Panc1 (cell line): ENCODE data around the gene TBC1D25. TPM values are rescaled to one million over a fixed set of nuclear protein-coding genes. Genes with fewer than 3 reads are reported as not detected.

Experiments
- ATAC-seq: fragments of 200-7000 bp; cut with Tn5 transposase; 2 replicates; pipeline ENCODE4 v1.9.1; 2020; ENCODE audit warnings: mild to moderate bottlenecking, moderate library complexity
- BruUV-seq: library from RNA; stranded (reverse); fragments of 400-500 nt; replicated peaks from 2 replicates; lab custom pipeline; 2021; lab: Mats Ljungman, UMichigan
- CTCF ChIA-PET: fragments of 300-600 bp; sonication (Branson Sonifier 250); formaldehyde crosslinking; loops from one replicate; lab custom pipeline; 2022; ENCODE audit warnings: antibody characterized with exemption; lab: Charles Lee
- POLR2A ChIA-PET: fragments of 300-600 bp; sonication (Branson Sonifier 250); formaldehyde crosslinking; loops from one replicate; lab custom pipeline; 2022; ENCODE audit warnings: antibody characterized with exemption; lab: Charles Lee
- DNase-seq: peaks from one replicate; pipeline ENCODE4 v3.0.0-alpha.2; 2010; ENCODE audit warnings: low read depth, low spot score
- H3K27ac ChIP-seq: 2 replicates; pipeline ENCODE4 v1.5.1; 2011; ENCODE audit warnings: mild to moderate bottlenecking, low read length, inconsistent platforms
- H3K27me3 ChIP-seq: fragments of 200-500 bp; sonication (Bioruptor generic); 2 replicates; pipeline ENCODE4 v1.6.0; 2014; ENCODE audit warnings: low read length, inconsistent platforms; ENCODE audit not compliant: control insufficient read depth, insufficient read depth
- H3K36me3 ChIP-seq: fragments of 200-500 bp; sonication (Bioruptor generic); 2 replicates; pipeline ENCODE4 v1.5.1; 2014; ENCODE audit warnings: inconsistent platforms, mild to moderate bottlenecking, low read length, moderate library complexity; ENCODE audit not compliant: control insufficient read depth, insufficient read depth
- H3K4me1 ChIP-seq: 2 replicates; pipeline ENCODE4 v1.5.1; 2011; ENCODE audit warnings: inconsistent platforms, mild to moderate bottlenecking, low read length, moderate library complexity; ENCODE audit not compliant: control insufficient read depth, insufficient read depth
- H3K4me3 ChIP-seq, 2 experiments: 2 replicates each; pipeline ENCODE4 v1.5.1; 2011 to 2012; ENCODE audit warnings: low read depth in 2 of 2, low read length in 2 of 2, mild to moderate bottlenecking in 2 of 2, inconsistent platforms in 1 of 2, moderate library complexity in 1 of 2
- H3K9me3 ChIP-seq: fragments of 200-500 bp; sonication (Bioruptor generic); 2 replicates; pipeline ENCODE4 v1.5.1; 2014; ENCODE audit warnings: low read depth, mild to moderate bottlenecking, inconsistent platforms, low read length, moderate library complexity; ENCODE audit not compliant: control insufficient read depth, insufficient read depth
- POLR2AphosphoS5 ChIP-seq: IDR thresholded peaks from 2 replicates; pipeline ENCODE4 v1.6.1; 2012; ENCODE audit warnings: mild to moderate bottlenecking, low read depth, low read length, moderate library complexity
- SIN3A ChIP-seq: IDR thresholded peaks from 2 replicates; pipeline ENCODE4 v1.6.1; 2012; ENCODE audit warnings: low read depth, mild to moderate bottlenecking, low read length, moderate library complexity, borderline replicate concordance; ENCODE audit not compliant: insufficient read depth
- TCF7L2 ChIP-seq: IDR thresholded peaks from 2 replicates; pipeline ENCODE4 v1.6.1; 2011; ENCODE audit warnings: mild to moderate bottlenecking, low read depth, low read length, inconsistent platforms
- in situ Hi-C: cut with HindIII; loops from 2 replicates; pipeline ENCODE4 v1.10.0; 2016; ENCODE audit warnings: low sequenced_read_pairs, low pct_unique_long_range_greater_than_20kb
- intact Hi-C: fragments of 100-400 bp; cut with micrococcal nuclease; formaldehyde crosslinking; loops from one replicate; pipeline ENCODE4 v1.10.0; 2022; ENCODE audit not compliant: unreplicated experiment
- total RNA-seq: library from RNA; stranded (reverse); gene quantifications from one replicate; pipeline ENCODE4 v1.2.1, GENCODE V29; 2021; ENCODE audit not compliant: unreplicated experiment
- TF ChIP-seq, protein P1 (sequence below): fragments of 450-650 bp; IDR thresholded peaks from 2 replicates; pipeline ENCODE4 v1.5.1; 2017; ENCODE audit warnings: mild to moderate bottlenecking
- TF ChIP-seq, protein P2 (sequence below), 2 experiments: IDR thresholded peaks; 2 replicates each; pipeline ENCODE4 v1.6.1; 2011 to 2012; ENCODE audit warnings: low read depth in 2 of 2, control low read depth in 1 of 2, low read length in 1 of 2, mild to moderate bottlenecking in 1 of 2, moderate library complexity in 1 of 2; ENCODE audit not compliant: insufficient read depth in 1 of 2

TBC1D25 gene
- total RNA-seq, 1 experiment from 2014 or later, result 29.4 TPM

GRCh38 chrX:48573690-48574269 lies 34.3 kb downstream of the TBC1D25 start:
- TF ChIP-seq POLR2AphosphoS5 (no peak), TCF7L2 (no peak), SIN3A (no peak)
- TF ChIP-seq, protein P1, sequence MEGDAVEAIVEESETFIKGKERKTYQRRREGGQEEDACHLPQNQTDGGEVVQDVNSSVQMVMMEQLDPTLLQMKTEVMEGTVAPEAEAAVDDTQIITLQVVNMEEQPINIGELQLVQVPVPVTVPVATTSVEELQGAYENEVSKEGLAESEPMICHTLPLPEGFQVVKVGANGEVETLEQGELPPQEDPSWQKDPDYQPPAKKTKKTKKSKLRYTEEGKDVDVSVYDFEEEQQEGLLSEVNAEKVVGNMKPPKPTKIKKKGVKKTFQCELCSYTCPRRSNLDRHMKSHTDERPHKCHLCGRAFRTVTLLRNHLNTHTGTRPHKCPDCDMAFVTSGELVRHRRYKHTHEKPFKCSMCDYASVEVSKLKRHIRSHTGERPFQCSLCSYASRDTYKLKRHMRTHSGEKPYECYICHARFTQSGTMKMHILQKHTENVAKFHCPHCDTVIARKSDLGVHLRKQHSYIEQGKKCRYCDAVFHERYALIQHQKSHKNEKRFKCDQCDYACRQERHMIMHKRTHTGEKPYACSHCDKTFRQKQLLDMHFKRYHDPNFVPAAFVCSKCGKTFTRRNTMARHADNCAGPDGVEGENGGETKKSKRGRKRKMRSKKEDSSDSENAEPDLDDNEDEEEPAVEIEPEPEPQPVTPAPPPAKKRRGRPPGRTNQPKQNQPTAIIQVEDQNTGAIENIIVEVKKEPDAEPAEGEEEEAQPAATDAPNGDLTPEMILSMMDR, result no peak
- TF ChIP-seq, protein P2, sequence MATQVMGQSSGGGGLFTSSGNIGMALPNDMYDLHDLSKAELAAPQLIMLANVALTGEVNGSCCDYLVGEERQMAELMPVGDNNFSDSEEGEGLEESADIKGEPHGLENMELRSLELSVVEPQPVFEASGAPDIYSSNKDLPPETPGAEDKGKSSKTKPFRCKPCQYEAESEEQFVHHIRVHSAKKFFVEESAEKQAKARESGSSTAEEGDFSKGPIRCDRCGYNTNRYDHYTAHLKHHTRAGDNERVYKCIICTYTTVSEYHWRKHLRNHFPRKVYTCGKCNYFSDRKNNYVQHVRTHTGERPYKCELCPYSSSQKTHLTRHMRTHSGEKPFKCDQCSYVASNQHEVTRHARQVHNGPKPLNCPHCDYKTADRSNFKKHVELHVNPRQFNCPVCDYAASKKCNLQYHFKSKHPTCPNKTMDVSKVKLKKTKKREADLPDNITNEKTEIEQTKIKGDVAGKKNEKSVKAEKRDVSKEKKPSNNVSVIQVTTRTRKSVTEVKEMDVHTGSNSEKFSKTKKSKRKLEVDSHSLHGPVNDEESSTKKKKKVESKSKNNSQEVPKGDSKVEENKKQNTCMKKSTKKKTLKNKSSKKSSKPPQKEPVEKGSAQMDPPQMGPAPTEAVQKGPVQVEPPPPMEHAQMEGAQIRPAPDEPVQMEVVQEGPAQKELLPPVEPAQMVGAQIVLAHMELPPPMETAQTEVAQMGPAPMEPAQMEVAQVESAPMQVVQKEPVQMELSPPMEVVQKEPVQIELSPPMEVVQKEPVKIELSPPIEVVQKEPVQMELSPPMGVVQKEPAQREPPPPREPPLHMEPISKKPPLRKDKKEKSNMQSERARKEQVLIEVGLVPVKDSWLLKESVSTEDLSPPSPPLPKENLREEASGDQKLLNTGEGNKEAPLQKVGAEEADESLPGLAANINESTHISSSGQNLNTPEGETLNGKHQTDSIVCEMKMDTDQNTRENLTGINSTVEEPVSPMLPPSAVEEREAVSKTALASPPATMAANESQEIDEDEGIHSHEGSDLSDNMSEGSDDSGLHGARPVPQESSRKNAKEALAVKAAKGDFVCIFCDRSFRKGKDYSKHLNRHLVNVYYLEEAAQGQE (IDR thresholded peaks at IDR 0.05; ENCODE audit: insufficient read depth in 1 of 2, low read depth in 2 of 2, low read length in 1 of 2), result no peak
- POLR2A ChIA-PET, result interaction anchor here (1.0 kb wide), 1 partner anchor 52 kb away, joined by 13 read pairs; no protein-coding TSS in a partner anchor
- BruUV-seq, result TSS peak; percentile 96
- intact Hi-C loops, result no loop called here
- peaks cover 11% of the 10 kb centered on the region for H3K4me1 ChIP-seq
- no peaks in the 10 kb centered on the region for H3K27me3 ChIP-seq
- DNase-seq, result no peak
- CTCF ChIA-PET, result no interaction called here
- peak overlapping the region; percentile 99 for H3K27ac ChIP-seq
- ATAC-seq, result peak; percentile 4; the same call in 1 of the 2 replicates
- H3K9me3 ChIP-seq, result no peaks in the 10 kb centered on the region
- H3K36me3 ChIP-seq, result peaks cover 26% of the 10 kb centered on the region
- in situ Hi-C loops, result no loop called here
- peak overlapping the region; percentile 81 to 99 for H3K4me3 ChIP-seq

- BruUV-seq, result no TSS peak
- ATAC-seq (peak; percentile 97), DNase-seq (peak; percentile 81)
- peaks cover 26% of the 10 kb centered on the region for H3K36me3 ChIP-seq
- peaks cover 11% of the 10 kb centered on the region for H3K4me1 ChIP-seq
- H3K9me3 ChIP-seq, result no peaks in the 10 kb centered on the region
- TF ChIP-seq TCF7L2, result no peak
- TF ChIP-seq, protein P2 (IDR thresholded peaks at IDR 0.05; ENCODE audit: insufficient read depth in 1 of 2, low read depth in 2 of 2, low read length in 1 of 2), result no peak
- TF ChIP-seq POLR2AphosphoS5, result peak; percentile 98
- TF ChIP-seq SIN3A, result peak; percentile 68; the same call in 1 of the 2 replicates
- TF ChIP-seq, protein P1, result no peak; the same call in 1 of the 2 replicates
- ChIA-PET CTCF (no interaction called here), POLR2A (interaction anchor here (1.0 kb wide), 1 partner anchor 53 kb away, joined by 13 read pairs; no protein-coding TSS in a partner anchor)
- peak within 1 kb of the TSS; percentile 81 to 99 for H3K4me3 ChIP-seq
- H3K27ac ChIP-seq, result peak within 1 kb of the TSS; percentile 99
- intact Hi-C loops (no loop called here), in situ Hi-C loops (no loop called here)
- no peaks in the 10 kb centered on the region for H3K27me3 ChIP-seq
Measured at GRCh38 chrX:48574270-48575266, 35.1 kb downstream of the TBC1D25 start, which contains the start of gene RBM3. Gene RBM3, plus strand, starts transcription at chrX:48574484. Its CDS starts 697 bp downstream, at chrX:48575181.
